Suprapubic skin (tissue), 4 donors: Measurements from ENCODE around the gene CHRNG. TPM values are rescaled to one million over a fixed set of nuclear protein-coding genes. Genes with fewer than 3 reads are reported as not detected.

Source experiments
- DNase-seq, 2 donors: peaks; one replicate each; pipeline ENCODE4 v3.0.0-alpha.2; 2019; ENCODE audit warnings: low spot score in 2 of 2
- H3K27ac ChIP-seq: fragments of 200-600 bp; sonication (generic); one replicate; pipeline ENCODE4 v1.5.1; 2019
- H3K27me3 ChIP-seq: fragments of 200-600 bp; sonication (generic); one replicate; pipeline ENCODE4 v1.5.1; 2019
- H3K36me3 ChIP-seq: fragments of 200-600 bp; sonication (generic); one replicate; pipeline ENCODE4 v1.5.1; 2019
- H3K4me1 ChIP-seq: fragments of 200-600 bp; sonication (generic); one replicate; pipeline ENCODE4 v1.5.1; 2019
- H3K4me3 ChIP-seq: fragments of 200-600 bp; sonication (generic); one replicate; pipeline ENCODE4 v1.5.1; 2019; ENCODE audit warnings: mild to moderate bottlenecking
- H3K9me3 ChIP-seq: fragments of 200-600 bp; sonication (generic); one replicate; pipeline ENCODE4 v1.5.1; 2019
- EP300 ChIP-seq: sonication (generic); formaldehyde crosslinking; IDR thresholded peaks from one replicate; pipeline ENCODE4 v1.6.1; 2017; ENCODE audit warnings: antibody characterized with exemption
- POLR2A ChIP-seq, 2 donors: fragments of 450-650 bp; IDR thresholded peaks; one replicate each; pipeline ENCODE4 v1.6.1; 2017; ENCODE audit warnings: antibody characterized with exemption in 2 of 2, mild to moderate bottlenecking in 2 of 2, moderate library complexity in 2 of 2
- POLR2AphosphoS5 ChIP-seq, 3 donors: sonication (generic); formaldehyde crosslinking; IDR thresholded peaks; one replicate each; pipeline ENCODE4 v1.6.1; 2017; ENCODE audit warnings: antibody characterized with exemption in 3 of 3
- WGBS: methylation state at CpG from one replicate; pipeline ENCODE4 v1.1.5; 2018; 5-methylcytosine and 5-hydroxymethylcytosine counted together
- total RNA-seq, 4 donors: library from RNA; depleted of rRNA; stranded (reverse); fragments of >200 nt; gene quantifications; one replicate each; pipeline ENCODE4 v1.1.0, GENCODE V29; 2016
- TF ChIP-seq, protein P1 (sequence below), 2 donors: fragments of 200-600 bp in 1 of 2; fragments of 450-650 bp in 1 of 2; sonication (generic) in 1 of 2; IDR thresholded peaks; one replicate each; pipeline ENCODE4 v1.5.1; 2016 to 2019; ENCODE audit warnings: antibody characterized with exemption in 2 of 2, mild to moderate bottlenecking in 1 of 2, moderate library complexity in 1 of 2

Gene CHRNG
- total RNA-seq, 4 donors from 2014 or later, result not detected

DNA sequence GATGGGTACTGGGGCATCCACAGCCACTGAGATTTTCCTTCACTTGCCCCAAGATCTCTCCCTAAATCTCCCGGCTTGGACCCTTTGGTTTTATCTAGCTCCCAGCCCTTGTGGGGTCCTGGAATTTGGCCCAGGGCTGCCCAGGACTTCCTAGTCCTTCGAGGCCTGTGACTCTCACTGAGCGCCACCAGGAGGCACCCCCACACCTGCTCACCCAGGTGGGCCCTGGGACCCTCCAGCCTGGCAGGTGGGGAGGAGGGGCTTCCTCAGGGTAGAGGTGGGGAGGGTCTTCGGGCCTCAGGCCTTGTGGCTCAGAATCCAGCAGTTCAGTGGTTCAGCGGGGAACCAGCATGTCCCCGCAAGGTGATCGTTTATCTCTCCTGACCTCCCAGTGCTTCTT is 31.2 kb upstream of the CHRNG start:
- TF ChIP-seq, protein P1, sequence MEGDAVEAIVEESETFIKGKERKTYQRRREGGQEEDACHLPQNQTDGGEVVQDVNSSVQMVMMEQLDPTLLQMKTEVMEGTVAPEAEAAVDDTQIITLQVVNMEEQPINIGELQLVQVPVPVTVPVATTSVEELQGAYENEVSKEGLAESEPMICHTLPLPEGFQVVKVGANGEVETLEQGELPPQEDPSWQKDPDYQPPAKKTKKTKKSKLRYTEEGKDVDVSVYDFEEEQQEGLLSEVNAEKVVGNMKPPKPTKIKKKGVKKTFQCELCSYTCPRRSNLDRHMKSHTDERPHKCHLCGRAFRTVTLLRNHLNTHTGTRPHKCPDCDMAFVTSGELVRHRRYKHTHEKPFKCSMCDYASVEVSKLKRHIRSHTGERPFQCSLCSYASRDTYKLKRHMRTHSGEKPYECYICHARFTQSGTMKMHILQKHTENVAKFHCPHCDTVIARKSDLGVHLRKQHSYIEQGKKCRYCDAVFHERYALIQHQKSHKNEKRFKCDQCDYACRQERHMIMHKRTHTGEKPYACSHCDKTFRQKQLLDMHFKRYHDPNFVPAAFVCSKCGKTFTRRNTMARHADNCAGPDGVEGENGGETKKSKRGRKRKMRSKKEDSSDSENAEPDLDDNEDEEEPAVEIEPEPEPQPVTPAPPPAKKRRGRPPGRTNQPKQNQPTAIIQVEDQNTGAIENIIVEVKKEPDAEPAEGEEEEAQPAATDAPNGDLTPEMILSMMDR (IDR thresholded peaks at IDR 0.05), result no peak
- TF ChIP-seq EP300 (no peak), POLR2A (IDR thresholded peaks at IDR 0.05) (no peak), POLR2AphosphoS5 (IDR thresholded peaks at IDR 0.05) (no peak)
- H3K9me3 ChIP-seq, result no peaks in the 10 kb centered on the region
- H3K27ac ChIP-seq, result no peak overlapping the region
- H3K36me3 ChIP-seq, result no peaks in the 10 kb centered on the region
- DNase-seq, result no peak
- H3K4me1 ChIP-seq, result peaks cover 8% of the 10 kb centered on the region
- H3K27me3 ChIP-seq, result peaks cover 64% of the 10 kb centered on the region
- WGBS, result 67% methylated on average over 1 of the region's 7 CpGs
- no peak overlapping the region for H3K4me3 ChIP-seq

GRCh38 chr2:232511336-232511890 is 28.1 kb upstream of the CHRNG start:
- TF ChIP-seq EP300 (no peak), POLR2AphosphoS5 (IDR thresholded peaks at IDR 0.05) (no peak), POLR2A (IDR thresholded peaks at IDR 0.05) (no peak)
- TF ChIP-seq, protein P1 (IDR thresholded peaks at IDR 0.05), result no peak
- Histone ChIP-seq H3K27ac (no peak overlapping the region), H3K36me3 (no peaks in the 10 kb centered on the region), H3K4me3 (no peak overlapping the region), H3K27me3 (peaks cover 37% of the 10 kb centered on the region), H3K4me1 (no peaks in the 10 kb centered on the region), H3K9me3 (no peaks in the 10 kb centered on the region)
- no peak for DNase-seq
- WGBS, result 40% methylated on average over 3 of the region's 11 CpGs

DNA sequence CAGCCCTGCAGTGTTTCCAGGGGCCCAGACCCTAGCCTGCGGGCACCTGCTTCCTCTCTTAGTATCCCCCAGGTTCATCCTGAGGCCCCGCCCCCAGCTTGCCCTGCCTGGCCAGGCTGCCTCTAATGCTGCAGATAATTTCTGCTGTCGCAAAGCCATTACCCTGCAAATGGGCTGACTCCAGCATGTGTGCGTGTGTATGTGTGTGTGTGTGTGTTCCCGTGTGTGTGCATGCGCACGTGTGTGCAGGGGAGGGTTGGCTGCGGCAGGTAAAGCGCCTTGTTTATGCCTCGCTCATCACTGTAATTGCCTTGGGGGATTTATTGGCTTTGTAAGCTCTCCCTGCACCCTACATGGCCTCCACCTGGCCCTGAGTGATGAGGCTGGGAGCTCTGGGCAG is 26.9 kb upstream of the CHRNG start:
- 54% methylated on average over 10 of the region's 10 CpGs for WGBS
- TF ChIP-seq POLR2A (IDR thresholded peaks at IDR 0.05), result no peak
- H3K4me3 ChIP-seq, result no peak overlapping the region
- no peaks in the 10 kb centered on the region for H3K4me1 ChIP-seq
- H3K9me3 ChIP-seq, result no peaks in the 10 kb centered on the region
- peaks cover 28% of the 10 kb centered on the region for H3K27me3 ChIP-seq
- DNase-seq, result no peak
- no peaks in the 10 kb centered on the region for H3K36me3 ChIP-seq
- no peak overlapping the region for H3K27ac ChIP-seq

DNA sequence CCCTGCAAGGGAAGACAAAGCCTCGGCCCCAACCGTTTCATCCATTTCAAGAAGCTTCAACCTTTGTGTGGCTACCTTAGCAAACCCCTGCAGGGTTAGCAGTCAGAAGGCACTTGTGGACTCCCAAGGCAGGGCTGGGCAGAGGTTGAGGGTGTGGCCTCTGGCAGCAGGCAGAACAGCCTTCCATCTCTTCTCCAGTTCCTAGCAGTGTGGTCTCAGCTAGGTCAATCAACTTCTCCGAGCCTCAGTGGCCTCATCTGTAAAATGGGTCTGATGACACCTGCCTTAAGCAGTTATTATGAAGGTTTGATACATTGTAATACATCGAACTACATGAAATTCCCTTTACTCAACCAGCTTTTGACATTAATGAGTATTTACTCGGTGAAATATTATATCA is 26.1 kb upstream of the CHRNG start:
- TF ChIP-seq EP300, result no peak
- TF ChIP-seq POLR2AphosphoS5 (IDR thresholded peaks at IDR 0.05), result no peak
- no peak for TF ChIP-seq POLR2A (IDR thresholded peaks at IDR 0.05)
- TF ChIP-seq, protein P1 (IDR thresholded peaks at IDR 0.05), result no peak

GRCh38 chr2:232515639-232516038 is 23.9 kb upstream of the CHRNG start:
- 83% methylated on average over 7 of the region's 7 CpGs for WGBS

More for the DNA sequence above, 26.1 kb upstream of the CHRNG start:
- Histone ChIP-seq H3K4me1 (no peaks in the 10 kb centered on the region), H3K27me3 (peaks cover 24% of the 10 kb centered on the region), H3K27ac (no peak overlapping the region), H3K9me3 (no peaks in the 10 kb centered on the region), H3K4me3 (no peak overlapping the region), H3K36me3 (no peaks in the 10 kb centered on the region)
- WGBS, result 71% methylated on average over 5 of the region's 5 CpGs
- no peak for DNase-seq

More at GRCh38 chr2:232515639-232516038, 23.9 kb upstream of the CHRNG start:
- Histone ChIP-seq H3K4me1 (no peaks in the 10 kb centered on the region), H3K4me3 (no peak overlapping the region), H3K36me3 (no peaks in the 10 kb centered on the region), H3K9me3 (no peaks in the 10 kb centered on the region), H3K27me3 (peaks cover 38% of the 10 kb centered on the region), H3K27ac (no peak overlapping the region)
- DNase-seq, result no peak
- no peak for TF ChIP-seq POLR2A (IDR thresholded peaks at IDR 0.05)
- TF ChIP-seq POLR2AphosphoS5 (IDR thresholded peaks at IDR 0.05), result no peak
- TF ChIP-seq, protein P1 (IDR thresholded peaks at IDR 0.05), result no peak
- TF ChIP-seq EP300, result no peak
